GM12891 (cell line): ENCODE data around the gene HSPBP1.
"Not testable (repeated sequence)": the region's sequence is repeated elsewhere in the genome, so short reads cannot be mapped to it uniquely, and the experiment has no call there.

ENCODE experiments used
- DNase-seq: peaks from one replicate; pipeline ENCODE4 v3.0.0; 2011; ENCODE audit warnings: low spot score; ENCODE audit not compliant: insufficient read length
- FAIRE-seq: peaks from 2 replicates; lab custom pipeline; 2011; peaks lifted over from hg19 to GRCh38; lab: Jason Lieb, UNC
- PAX5 ChIP-seq: IDR thresholded peaks from 2 replicates; pipeline ENCODE4 v1.6.1; 2011; ENCODE audit warnings: low read length, moderate library complexity, mild to moderate bottlenecking; ENCODE audit not compliant: insufficient read depth, severe bottlenecking
- POLR2A ChIP-seq: IDR thresholded peaks from 2 replicates; pipeline ENCODE4 v1.6.1; 2011; ENCODE audit warnings: low read depth, low read length, control low read depth
- POLR2AphosphoS5 ChIP-seq: IDR thresholded peaks from 2 replicates; pipeline ENCODE4 v1.6.1; 2011; ENCODE audit warnings: low read depth, low read length, control low read depth
- POU2F2 ChIP-seq: IDR thresholded peaks from 2 replicates; pipeline ENCODE4 v1.6.1; 2011; ENCODE audit warnings: low read depth, mild to moderate bottlenecking, control low read depth, low read length, moderate library complexity
- SPI1 ChIP-seq: IDR thresholded peaks from 2 replicates; pipeline ENCODE4 v1.6.1; 2011; ENCODE audit warnings: low read depth, low read length, control low read depth
- TAF1 ChIP-seq: IDR thresholded peaks from 2 replicates; pipeline ENCODE4 v1.6.1; 2011; ENCODE audit warnings: low read depth, low read length, control low read depth

Gene HSPBP1

DNA sequence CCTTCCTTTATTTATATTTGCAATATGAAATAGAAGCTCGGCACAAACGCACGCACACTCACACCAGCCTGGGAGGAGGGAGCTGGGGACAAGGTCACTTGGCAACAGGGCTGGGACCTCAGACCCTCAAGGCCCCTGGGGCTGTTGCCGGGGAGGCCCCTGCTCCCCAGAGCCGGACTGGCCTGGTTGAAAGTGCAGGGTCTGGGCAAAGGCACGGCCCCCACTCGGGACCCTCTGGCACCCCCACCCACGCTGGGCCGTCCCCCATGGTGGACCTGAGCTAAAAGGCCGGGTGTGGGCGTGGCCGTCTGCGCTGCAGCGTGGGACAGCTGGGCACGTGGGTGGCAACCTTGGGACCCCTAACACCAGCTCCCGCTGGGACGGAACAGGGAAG is 50.1 kb downstream of the HSPBP1 start:
- FAIRE-seq (no peak), DNase-seq (no peak)
- no peak for TF ChIP-seq POU2F2
- TF ChIP-seq PAX5: no peak
- no peak for TF ChIP-seq POLR2A
- no peak for TF ChIP-seq POLR2AphosphoS5
- no peak for TF ChIP-seq SPI1
- TF ChIP-seq TAF1: no peak

DNA sequence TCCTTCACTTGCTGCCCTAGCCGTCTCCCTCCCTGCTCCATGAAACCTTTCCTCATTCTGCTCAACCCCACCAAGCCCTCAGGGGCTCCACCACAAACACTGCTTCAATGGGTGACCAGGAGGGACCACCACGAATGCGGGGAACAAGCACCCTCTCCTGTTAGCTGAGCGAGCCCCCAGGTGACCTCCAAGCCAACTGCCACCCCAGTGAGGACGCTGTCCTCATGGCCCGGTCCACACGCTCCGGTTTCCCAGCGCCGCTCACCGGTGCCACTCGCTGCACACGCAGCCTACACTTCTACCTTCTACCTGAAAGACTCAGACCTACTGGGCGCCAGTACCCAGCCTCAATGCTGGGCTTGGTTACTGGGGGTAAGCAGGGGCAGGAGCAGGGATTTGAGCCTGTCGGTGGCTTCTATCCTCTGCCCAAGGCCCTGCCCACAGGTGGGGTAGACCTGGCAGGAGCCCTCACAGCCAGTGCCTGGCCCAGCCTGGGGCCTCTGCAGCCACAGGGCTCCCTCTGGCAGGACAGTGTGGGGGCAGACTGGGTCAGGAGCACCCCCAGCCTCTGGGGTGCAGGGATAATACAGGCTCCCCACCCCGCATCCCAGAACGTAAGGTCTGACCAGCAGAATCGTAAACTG is 50.6 kb downstream of the HSPBP1 start:
- DNase-seq (no peak), FAIRE-seq (no peak)
- TF ChIP-seq TAF1: no peak
- TF ChIP-seq POLR2A: no peak
- no peak for TF ChIP-seq SPI1
- no peak for TF ChIP-seq POLR2AphosphoS5
- TF ChIP-seq POU2F2: no peak
- TF ChIP-seq PAX5: no peak

DNA sequence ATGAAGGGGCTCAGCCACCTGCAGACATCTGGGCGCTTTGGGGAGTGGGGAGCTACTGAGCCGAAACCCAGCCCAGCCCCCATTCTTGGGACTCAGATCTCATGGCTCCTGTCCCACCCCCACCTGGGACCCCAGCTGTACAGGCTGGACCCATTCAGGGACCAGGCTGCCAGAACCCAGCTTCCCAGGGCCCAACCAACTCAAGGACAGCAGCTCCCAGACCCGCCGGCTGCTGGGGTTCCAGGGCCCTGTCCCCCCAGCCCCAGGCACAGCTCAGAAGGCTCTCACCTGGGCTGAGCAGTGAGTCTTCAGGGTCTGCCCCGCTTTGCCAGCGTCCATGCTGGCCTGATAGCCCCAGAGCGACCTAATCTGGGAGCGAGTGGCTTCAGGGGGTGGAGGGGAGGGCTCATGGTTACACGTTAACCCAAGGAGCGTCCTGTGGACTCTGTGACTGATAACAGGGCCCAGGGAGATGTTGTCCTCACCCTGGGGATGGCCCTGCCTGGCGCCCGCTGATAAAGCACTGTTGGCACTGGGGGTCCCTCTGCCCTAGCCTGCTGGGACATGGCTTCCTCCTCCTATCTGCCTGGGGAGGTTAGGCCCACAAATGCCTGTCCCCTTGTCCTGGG is 51.4 kb downstream of the HSPBP1 start, which contains the start of gene TMEM86B:
Gene TMEM86B, minus strand, starts transcription at position 361 of the 629 bp plus-strand sequence. Its CDS starts 22 bp downstream, at position 339.
- TF ChIP-seq SPI1: no peak
- TF ChIP-seq POLR2AphosphoS5: no peak
- no peak for TF ChIP-seq POU2F2
- no peak for TF ChIP-seq POLR2A
- no peak for TF ChIP-seq TAF1
- TF ChIP-seq PAX5: no peak
- no peak for DNase-seq
- no peak for FAIRE-seq

DNA sequence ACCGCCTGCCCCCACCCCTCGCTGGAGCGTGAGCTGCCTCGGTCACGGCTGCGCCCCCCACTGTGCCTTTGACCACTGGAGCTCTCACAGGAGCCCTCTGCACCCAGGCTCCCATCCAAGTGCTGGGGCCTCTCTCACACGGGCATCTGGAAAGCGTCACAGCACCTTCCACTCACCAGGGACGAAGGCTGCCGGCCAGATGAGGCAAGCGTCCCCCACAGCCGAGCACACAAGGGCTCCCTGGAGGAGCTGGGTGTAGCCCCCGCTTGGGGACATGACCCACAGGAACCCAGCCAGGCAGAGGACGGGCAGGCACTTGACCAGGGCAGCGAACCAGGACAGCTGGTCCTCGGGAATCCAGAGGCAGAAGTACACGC is 51.9 kb downstream of the HSPBP1 start:
- FAIRE-seq: no peak
- DNase-seq: no peak
- TF ChIP-seq SPI1: no peak
- TF ChIP-seq POLR2AphosphoS5: no peak
- TF ChIP-seq POLR2A: no peak; the same call in 1 of the 2 replicates
- no peak for TF ChIP-seq TAF1
- no peak for TF ChIP-seq POU2F2
- TF ChIP-seq PAX5: no peak

DNA sequence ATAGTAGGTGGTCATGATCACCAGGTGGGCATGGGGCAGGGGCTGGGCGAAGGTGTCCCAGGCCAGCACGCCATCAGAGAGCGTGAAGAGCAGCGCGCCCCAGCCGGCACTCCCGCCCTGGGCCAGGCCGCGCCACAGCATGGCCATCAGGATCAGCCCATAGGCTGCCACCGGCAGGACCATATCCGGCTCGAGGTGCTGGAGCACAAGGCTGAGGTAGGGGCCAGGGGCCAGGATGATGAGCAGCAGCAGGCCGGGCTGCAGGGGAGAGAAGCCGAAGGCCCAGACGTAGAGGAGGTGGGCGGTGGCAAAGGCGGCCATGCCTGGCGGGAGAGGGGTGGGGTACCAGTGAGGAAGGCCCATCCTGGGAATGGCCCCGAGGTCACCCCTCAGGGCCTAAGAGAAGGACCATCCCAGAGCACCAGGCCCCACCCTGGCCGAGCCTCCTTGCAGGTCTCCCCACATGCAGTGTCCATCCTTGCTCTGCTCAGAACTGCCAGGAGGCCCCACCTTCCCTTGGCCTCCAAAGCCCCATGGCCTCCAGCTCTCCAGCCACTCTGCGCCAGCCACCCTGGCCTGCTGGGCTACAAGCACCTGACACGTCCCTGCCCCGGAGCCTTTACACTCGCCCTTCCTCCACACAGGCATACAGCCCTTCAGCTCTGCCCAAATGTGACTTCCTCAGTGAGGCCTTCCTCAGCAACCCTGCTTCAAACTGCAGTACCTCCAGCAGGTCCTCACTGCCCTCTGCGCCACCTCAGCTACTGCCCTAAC is 52.5 kb downstream of the HSPBP1 start:
- FAIRE-seq: no peak
- DNase-seq: no peak
- TF ChIP-seq POLR2AphosphoS5 (no peak), TAF1 (no peak), PAX5 (no peak), POLR2A (no peak; the same call in 1 of the 2 replicates), POU2F2 (no peak), SPI1 (no peak)

DNA sequence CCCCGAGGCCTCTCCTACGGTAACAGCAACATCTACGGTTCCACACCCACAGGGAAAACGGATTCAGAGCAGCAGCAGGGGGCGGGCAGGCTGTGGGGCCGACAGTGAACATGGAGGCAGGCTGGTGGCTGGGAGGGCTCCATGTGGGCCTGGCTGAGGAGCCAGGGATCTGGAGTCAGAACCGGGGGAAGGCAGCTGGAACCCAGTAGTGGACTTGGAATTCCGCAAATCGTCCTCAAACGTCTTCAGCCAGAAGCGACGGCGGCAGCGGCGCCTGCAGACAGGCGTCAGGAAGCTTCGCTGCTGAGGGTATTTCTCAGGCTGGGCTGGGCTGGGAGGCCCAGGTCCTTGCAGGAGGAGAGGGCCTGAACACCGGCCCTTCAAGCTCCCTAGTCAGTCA is 53.1 kb downstream of the HSPBP1 start:
- DNase-seq (no peak), FAIRE-seq (no peak)
- TF ChIP-seq POLR2A (no peak), POU2F2 (no peak), TAF1 (no peak), PAX5 (no peak), SPI1 (no peak), POLR2AphosphoS5 (no peak)

DNA sequence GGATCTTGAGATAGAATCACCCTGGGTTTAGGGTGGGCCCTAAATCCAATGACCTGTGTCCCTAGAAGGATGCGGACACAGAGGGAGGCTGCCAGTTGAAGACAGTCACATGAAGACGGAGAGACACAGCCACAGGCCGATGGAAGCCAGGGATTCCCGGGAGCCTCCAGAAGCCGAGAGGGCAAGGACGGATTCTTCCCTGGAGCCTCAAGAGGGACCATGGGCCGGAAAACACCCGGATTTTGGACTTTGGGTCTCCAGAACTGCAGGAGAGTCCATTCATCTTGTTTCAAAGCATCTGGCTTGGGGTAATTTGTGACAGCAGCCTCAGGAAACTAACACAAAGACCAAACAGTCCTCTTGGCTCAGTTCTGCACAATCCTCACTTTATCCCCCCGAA is 53.6 kb downstream of the HSPBP1 start:
- no peak for DNase-seq
- TF ChIP-seq POLR2A (no peak), POLR2AphosphoS5 (no peak), PAX5 (no peak), TAF1 (no peak), POU2F2 (no peak), SPI1 (no peak)
- FAIRE-seq: no peak

DNA sequence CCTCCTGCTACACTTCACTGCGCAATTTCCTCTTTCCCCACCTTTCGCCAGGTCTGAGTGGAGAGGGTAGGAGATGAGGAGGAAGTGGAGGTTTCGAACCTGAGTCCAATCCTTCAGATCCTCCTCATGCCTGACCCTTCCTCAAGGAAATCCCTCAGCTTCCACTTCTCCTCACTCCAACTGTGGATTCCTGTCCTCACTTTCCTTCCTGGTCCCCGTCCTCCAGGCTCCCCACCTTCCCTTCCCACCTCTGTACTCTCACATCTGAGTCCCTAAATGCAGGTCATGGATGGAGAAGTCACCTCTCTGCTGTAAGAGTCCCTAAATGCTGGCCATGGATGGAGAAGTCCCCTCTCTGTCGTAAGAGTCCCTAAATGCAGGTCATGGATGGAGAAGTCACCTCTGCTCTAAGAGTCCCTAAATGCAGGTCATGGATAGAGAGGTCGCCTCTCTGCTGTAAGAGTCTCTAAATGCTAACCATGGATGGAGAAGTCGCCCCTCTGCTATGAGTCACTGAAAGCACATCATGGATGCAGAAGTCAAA is 54.4 kb downstream of the HSPBP1 start:
- peak; percentile 36; the same call in 1 of the 2 replicates for TF ChIP-seq POLR2AphosphoS5
- no peak for TF ChIP-seq PAX5
- DNase-seq: peak; percentile 8
- peak; percentile 23 for FAIRE-seq

DNA sequence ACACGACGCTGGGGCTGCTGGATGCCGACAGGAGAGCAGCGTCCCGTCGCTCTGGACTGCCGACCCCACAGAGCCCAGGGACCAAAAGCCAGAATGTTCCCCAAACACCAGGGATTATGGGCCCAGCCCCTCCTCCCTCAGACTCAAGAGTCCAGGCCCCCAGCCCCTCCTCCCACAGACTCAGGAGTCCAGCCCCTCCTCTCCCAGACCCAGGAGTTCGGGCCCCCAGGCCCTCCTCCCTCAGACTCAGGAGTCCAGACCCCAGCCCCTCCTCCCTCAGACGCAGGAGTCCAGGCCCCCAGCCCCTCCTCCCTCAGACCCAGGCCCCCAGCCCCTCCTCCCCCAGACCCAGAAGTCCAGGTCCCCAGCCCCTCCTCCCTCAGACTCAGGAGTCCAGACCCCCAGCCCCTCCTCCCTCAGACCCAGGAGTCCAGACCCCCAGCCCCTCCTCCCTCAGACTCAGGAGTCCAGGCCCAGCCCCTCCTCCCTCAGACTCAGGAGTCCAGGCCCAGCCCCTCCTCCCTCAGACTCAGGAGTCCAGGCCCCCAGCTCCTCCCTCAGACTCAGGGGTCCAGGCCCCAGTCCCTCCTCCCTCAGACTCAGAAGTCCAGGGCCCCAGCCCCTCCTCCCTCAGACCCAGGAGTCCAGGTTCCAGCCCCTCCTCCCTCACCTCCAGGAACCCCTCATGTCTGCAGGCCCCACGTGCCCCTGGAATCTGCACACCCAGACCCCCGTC is 55.1 kb downstream of the HSPBP1 start:
- not testable (repeated sequence) for FAIRE-seq, DNase-seq
